Cardiac muscle cell (in vitro differentiated cells and primary cell): ENCODE data around the gene RASGRF2. TPM values are rescaled to one million over a fixed set of nuclear protein-coding genes. Genes with fewer than 3 reads are reported as not detected.

Source experiments
- DNase-seq, 2 donors: peaks; one replicate each; pipeline versions ENCODE4 v3.0.0 to v3.0.0-alpha.2; 2010 to 2017; ENCODE audit warnings: low read depth in 1 of 2, low spot score in 1 of 2
- H3K27ac ChIP-seq: fragments of 200-600 bp; sonication (generic); 2 replicates; pipeline ENCODE4 v1.5.1; 2016
- H3K27me3 ChIP-seq: fragments of 200-600 bp; sonication (generic); 2 replicates; pipeline ENCODE4 v1.6.0; 2016; ENCODE audit warnings: control low read depth
- H3K36me3 ChIP-seq: fragments of 200-600 bp; sonication (generic); 2 replicates; pipeline ENCODE4 v1.5.1; 2016; ENCODE audit warnings: control low read depth
- H3K4me1 ChIP-seq: fragments of 200-600 bp; sonication (generic); 2 replicates; pipeline ENCODE4 v1.8.1; 2017; ENCODE audit warnings: low read depth, mild to moderate bottlenecking, mixed run types
- H3K4me3 ChIP-seq: fragments of 200-600 bp; sonication (generic); 2 replicates; pipeline ENCODE4 v1.5.1; 2016; ENCODE audit warnings: mild to moderate bottlenecking
- H3K9me3 ChIP-seq: fragments of 200-600 bp; sonication (generic); 2 replicates; pipeline ENCODE4 v1.5.1; 2017; ENCODE audit warnings: low read depth, mild to moderate bottlenecking, control low read depth
- polyA plus RNA-seq: library from polyadenylated mRNA; unstranded; fragments of >200 nt; fragmentation: Nextera tagmentation; extraction: Ambion mirVana; gene quantifications from 2 replicates; pipeline ENCODE4 v1.2.1, GENCODE V29; 2016
- total RNA-seq: library from RNA; depleted of rRNA; stranded (reverse); fragments of >200 nt; gene quantifications from 2 replicates; pipeline ENCODE4 v1.2.3, GENCODE V29; 2016
- TF ChIP-seq, protein P1 (sequence below): IDR thresholded peaks from 2 replicates; pipeline ENCODE4 v1.5.1; 2012; ENCODE audit warnings: low read depth, mild to moderate bottlenecking, low read length

Gene RASGRF2
- total and polyA plus RNA-seq, 2 experiments from 2014 or later: 0.06 to 0.33 TPM

DNA sequence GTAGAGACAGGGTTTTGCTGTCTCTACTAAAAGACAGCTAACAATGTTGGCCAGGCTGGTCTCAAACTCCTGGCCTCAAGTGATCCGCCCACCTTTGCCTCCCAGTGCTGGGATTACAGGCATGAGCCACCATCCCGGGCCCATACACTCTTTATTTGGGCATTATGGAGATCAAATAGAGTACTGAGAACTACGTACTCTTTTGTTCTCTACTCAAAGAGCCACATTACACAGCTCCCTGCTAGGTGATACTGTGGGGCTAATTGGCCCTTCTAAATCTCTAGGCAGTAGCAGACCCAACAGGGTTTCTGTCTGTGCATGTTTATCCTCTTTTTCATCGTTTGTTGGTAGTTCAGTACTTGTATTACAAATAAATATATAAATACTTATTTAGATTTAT, 289.1 kb downstream of the RASGRF2 start:
- H3K4me1 ChIP-seq: peaks cover 13% of the 10 kb centered on the region
- H3K27me3 ChIP-seq: no peaks in the 10 kb centered on the region
- TF ChIP-seq, protein P1, sequence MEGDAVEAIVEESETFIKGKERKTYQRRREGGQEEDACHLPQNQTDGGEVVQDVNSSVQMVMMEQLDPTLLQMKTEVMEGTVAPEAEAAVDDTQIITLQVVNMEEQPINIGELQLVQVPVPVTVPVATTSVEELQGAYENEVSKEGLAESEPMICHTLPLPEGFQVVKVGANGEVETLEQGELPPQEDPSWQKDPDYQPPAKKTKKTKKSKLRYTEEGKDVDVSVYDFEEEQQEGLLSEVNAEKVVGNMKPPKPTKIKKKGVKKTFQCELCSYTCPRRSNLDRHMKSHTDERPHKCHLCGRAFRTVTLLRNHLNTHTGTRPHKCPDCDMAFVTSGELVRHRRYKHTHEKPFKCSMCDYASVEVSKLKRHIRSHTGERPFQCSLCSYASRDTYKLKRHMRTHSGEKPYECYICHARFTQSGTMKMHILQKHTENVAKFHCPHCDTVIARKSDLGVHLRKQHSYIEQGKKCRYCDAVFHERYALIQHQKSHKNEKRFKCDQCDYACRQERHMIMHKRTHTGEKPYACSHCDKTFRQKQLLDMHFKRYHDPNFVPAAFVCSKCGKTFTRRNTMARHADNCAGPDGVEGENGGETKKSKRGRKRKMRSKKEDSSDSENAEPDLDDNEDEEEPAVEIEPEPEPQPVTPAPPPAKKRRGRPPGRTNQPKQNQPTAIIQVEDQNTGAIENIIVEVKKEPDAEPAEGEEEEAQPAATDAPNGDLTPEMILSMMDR: no peak
- no peak overlapping the region for H3K4me3 ChIP-seq
- H3K9me3 ChIP-seq: no peaks in the 10 kb centered on the region
- no peaks in the 10 kb centered on the region for H3K36me3 ChIP-seq
- no peak for DNase-seq
- H3K27ac ChIP-seq: no peak overlapping the region

DNA sequence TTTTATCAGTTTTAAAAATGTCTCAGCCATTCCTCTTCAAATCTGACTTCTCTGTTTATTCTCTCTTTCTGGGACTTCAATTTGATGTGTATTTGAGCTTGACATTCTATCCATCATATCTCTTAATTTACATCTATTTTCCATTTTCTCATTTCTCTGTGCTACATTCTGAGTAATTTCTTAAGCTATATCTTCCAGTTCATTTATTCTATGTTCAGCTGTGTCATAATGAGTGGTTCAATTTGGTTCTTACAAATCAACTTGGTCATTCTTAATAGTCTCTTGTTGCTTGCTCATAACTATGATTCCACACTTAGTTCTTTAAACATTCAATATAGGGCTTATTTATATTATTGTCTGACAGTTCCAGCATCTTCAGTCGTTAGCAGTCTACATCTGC, 289.8 kb downstream of the RASGRF2 start:
- no peak for DNase-seq
- Histone ChIP-seq H3K9me3 (no peaks in the 10 kb centered on the region), H3K4me3 (no peak overlapping the region), H3K36me3 (no peaks in the 10 kb centered on the region), H3K27ac (no peak overlapping the region), H3K4me1 (peaks cover 13% of the 10 kb centered on the region), H3K27me3 (no peaks in the 10 kb centered on the region)
- TF ChIP-seq, protein P1: no peak

DNA sequence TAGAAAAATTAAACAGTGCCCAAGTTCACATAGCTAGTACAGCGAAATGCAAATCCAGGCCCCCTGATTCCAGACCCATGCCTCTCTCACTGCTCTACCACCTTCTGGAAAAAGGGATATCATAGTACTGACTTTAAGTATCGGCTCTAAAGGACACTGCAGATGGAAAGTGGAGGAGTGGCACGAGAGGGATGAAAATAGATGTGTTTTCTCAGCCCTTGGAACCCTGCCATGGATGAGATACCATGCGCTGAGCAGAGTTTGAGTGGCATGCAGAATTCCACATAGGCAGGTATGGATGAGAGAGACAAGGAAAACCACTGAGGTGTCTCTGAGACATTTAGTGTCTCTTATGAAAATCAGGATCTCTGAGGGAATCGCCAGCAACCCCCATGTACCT, 291.8 kb downstream of the RASGRF2 start:
- DNase-seq: no peak
- Histone ChIP-seq H3K4me3 (no peak overlapping the region), H3K4me1 (peaks cover under 1% of the 10 kb centered on the region), H3K36me3 (no peaks in the 10 kb centered on the region), H3K27ac (no peak overlapping the region), H3K27me3 (no peaks in the 10 kb centered on the region), H3K9me3 (no peaks in the 10 kb centered on the region)
- TF ChIP-seq, protein P1: no peak

DNA sequence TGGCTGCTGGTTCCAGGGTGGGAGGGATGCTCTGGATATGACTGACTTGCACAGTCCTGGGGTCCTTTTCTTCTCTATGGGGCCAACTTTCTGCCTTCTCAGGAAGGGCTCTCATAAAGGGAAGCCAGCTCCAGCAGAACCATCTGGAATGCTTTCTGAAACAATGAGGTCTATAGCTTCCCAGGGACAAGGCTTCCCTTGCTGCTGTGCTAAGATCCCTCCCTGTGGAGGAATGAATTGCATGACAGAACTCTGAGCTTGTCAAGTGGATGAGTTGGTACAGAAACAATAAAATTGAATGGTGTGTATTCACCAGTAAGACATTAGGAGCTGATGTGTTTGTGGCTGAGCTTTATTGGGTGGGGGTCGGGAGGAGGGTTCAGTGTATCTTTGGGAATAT, 292.7 kb downstream of the RASGRF2 start:
- TF ChIP-seq, protein P1: no peak
- H3K36me3 ChIP-seq: peaks cover 3% of the 10 kb centered on the region
- H3K9me3 ChIP-seq: no peaks in the 10 kb centered on the region
- H3K27me3 ChIP-seq: no peaks in the 10 kb centered on the region
- DNase-seq: no peak
- H3K27ac ChIP-seq: no peak overlapping the region
- H3K4me3 ChIP-seq: no peak overlapping the region
- H3K4me1 ChIP-seq: no peaks in the 10 kb centered on the region

DNA sequence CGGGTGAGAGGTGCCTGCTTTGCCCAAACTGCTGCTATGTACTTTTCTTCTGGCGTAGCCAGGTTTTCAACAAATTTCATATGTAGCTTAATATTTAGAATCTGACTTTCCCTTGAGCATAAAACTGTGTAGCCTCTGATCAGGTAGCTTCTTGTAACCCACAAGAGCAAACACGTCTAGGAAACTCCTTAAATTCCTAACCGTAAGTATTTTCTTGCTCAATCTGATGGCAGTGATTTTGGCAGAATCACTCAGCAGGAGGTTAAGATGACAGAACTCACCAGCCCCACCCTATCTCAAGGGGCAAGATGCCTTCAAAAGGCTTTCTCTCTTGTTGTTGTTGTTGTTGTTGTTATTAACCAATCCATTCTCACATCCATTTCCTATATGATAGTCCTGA, 293.7 kb downstream of the RASGRF2 start:
- peaks cover 3% of the 10 kb centered on the region for H3K36me3 ChIP-seq
- H3K27ac ChIP-seq: no peak overlapping the region
- H3K4me1 ChIP-seq: no peaks in the 10 kb centered on the region
- no peaks in the 10 kb centered on the region for H3K9me3 ChIP-seq
- no peaks in the 10 kb centered on the region for H3K27me3 ChIP-seq
- TF ChIP-seq, protein P1: no peak
- no peak overlapping the region for H3K4me3 ChIP-seq
- no peak for DNase-seq
